Measurements from ENCODE around the gene LILRB5.
"Not testable (repeated sequence)": the region's sequence is repeated elsewhere in the genome, so short reads cannot be mapped to it uniquely, and the experiment has no call there.

LILRB5 gene

GRCh38 chr19:54257116-54257480 lies at the start of gene LILRB5:
Gene LILRB5 (minus strand): TSS chr19:54257273. CDS start chr19:54257193, 80 bp downstream.
- DNase-seq, result no peak

DNA sequence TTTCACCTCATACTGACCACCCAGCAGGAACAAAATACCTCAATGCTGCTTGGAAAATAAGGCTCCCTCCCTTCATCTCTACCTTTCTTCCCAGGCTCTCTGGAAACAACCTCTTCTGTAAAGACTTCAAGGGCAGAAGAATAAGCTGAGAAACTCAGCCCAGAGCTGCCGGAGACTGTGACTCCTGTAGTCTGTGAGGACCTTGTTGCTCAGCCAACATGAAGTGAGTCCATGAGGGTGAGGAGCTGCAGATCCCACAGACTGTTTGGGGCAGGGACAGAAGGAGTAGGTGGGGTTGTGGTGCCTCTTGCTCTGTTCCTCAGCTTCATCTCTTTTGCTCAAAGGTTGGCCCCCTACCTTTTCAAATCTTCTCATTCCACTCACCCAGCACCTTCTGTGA lies 48.1 kb upstream of the LILRB5 start:
- no peak for DNase-seq

GRCh38 chr19:54302257-54302656 lies 45.2 kb upstream of the LILRB5 start:
- DNase-seq, result no peak

GRCh38 chr19:54299515-54299914 lies 42.4 kb upstream of the LILRB5 start:
- no peak for DNase-seq

GRCh38 chr19:54299126-54299498 lies 42.0 kb upstream of the LILRB5 start:
- DNase-seq, result no peak

DNA sequence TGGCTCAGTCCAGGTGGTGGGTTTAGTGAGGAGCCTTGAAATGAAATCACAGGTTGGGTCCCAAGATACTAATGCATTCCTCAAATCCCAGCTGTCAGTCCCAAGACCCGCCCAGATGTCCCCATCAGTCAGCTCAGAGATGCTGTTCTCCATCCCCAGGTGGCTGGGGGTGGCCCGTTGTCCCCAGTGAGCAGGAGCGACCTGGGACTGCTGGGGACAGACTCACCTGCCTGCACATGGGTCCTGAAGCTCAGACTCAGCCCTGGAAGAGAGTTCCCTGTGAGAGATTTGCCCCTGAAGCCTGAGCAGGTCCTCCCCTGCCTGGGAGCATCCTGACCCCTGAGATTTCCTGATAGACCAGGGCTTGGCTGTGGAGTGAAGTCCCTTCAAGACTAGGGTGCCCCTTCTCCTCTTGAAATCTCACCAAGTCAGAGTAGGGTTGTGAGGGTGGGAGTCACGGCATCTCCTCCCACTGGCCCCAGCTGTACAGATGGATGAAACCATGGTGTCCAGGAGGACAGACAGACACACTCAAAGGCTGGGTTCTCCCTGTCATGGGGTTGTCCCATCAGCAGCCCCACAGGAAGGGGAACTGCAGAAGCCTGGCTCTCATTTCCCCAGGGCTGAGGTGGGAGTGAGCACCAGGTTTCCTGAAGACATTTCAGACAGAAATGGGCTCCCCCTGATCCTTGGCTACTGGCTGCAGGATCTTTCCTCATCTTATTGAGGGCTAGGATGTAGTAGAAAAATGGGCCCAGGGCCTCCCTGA lies 41.5 kb upstream of the LILRB5 start:
- DNase-seq, result no peak

DNA sequence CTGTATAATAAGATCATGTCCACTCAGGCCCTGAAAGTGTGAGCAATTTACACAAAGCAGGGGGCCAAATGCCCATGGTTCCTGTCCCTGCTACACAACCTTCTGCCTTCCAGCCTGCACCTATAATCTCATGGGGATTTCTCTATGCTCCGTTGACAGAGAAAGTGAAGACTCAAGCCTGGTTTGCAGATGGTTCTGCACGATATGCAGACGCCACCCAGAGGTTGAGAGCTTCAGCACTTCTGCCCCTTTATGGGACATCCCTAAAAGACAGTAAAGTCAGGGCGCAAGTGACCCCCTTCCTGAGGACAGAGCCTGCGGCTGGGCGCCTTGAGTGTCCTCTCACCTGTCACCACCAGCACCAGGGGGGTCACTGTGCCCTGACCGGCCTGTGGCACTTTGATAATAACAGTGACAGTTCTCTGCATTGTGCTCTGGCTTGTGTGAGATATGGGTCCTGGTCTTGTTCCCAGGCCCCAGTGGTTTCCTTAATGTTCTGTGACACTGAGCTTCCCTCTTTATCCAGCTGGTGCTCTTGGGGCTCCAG lies 40.8 kb upstream of the LILRB5 start:
- DNase-seq, result no peak

GRCh38 chr19:54294539-54294938 lies 37.5 kb upstream of the LILRB5 start:
- no peak for DNase-seq

DNA sequence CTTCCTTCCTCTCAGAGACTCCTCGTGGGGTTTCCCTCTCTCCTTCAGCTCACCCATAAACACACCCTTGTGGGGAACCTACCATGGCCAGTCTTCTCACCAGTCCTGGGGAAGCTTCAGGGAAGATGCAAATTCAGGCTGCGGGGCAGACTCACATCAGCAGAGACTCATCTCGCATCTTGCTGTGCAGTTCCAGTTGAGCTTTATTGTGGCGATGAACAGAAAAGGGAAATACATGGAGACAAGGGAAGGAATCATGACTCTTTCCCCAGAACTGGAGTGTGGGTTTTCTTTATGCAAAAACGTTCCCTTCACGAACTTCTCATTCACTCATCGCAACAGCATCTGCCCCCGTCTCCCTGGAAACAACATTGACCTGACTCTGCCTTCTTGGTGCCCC lies 32.1 kb upstream of the LILRB5 start:
- DNase-seq, result not testable (repeated sequence)

GRCh38 chr19:54287456-54287855 lies 30.4 kb upstream of the LILRB5 start:
- no peak for DNase-seq

- DNase-seq, result not testable (repeated sequence)
These were observed 29.2 kb upstream of the LILRB5 start for GRCh38 chr19:54286283-54286682.

DNA sequence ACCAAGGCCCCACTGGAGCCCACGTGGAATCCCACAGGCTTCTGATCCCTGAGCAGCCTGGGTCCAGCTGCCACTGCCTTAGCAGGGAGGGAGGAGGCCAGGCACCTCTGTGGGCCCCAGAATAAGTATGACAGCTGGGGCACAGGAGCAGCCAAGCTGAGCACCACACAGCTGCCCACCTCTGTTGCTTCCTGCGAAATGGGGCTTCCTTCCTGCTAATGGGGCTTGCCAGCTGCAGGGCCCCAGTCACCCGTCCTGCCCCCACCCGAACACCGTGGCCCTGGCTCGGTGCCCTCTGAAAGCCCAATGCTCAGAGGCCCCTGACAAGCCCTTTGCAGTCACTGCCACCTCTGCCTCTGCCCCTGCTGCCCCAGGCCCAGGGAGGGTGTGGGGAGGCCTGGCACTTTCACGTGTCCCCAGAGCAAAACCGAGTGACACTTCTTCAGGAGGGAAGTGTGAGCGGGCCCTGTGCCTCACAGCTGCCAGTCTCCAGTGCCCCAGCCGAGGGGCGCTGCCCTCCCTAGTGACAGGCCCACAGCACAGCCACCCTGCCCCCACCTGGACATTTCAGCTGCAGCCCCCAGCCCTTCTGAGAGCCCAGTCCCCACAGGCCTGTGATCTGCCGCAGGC lies 28.5 kb upstream of the LILRB5 start:
- DNase-seq, result not testable (repeated sequence)

- no peak for DNase-seq
These were observed 25.8 kb upstream of the LILRB5 start for GRCh38 chr19:54282686-54283470.

DNA sequence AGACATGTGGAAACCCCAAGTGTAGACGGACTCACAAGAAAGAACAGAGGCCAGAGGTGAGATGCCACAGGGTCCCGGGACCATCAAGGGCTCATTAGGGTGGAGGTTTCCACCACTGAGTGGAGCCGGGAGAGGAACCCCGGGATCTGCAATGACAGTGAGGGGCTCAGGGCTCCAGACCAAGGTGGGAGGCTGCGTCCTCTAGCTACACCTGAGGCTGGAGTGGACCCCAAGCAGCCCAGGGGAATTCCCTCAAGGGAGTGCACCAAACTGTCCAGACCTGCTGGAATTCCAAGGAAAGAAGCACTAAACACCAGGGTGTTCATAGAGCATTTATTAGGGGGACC lies 24.6 kb upstream of the LILRB5 start:
- DNase-seq, result not testable (repeated sequence)

GRCh38 chr19:54281007-54281728 lies 24.1 kb upstream of the LILRB5 start, which contains the start of gene LILRB2:
Gene LILRB2 (minus strand): TSS chr19:54281110. CDS start chr19:54280496, 614 bp downstream.
- DNase-seq, result no peak

GRCh38 chr19:54280441-54280840 lies 23.4 kb upstream of the LILRB5 start:
- DNase-seq, result not testable (repeated sequence)

DNA sequence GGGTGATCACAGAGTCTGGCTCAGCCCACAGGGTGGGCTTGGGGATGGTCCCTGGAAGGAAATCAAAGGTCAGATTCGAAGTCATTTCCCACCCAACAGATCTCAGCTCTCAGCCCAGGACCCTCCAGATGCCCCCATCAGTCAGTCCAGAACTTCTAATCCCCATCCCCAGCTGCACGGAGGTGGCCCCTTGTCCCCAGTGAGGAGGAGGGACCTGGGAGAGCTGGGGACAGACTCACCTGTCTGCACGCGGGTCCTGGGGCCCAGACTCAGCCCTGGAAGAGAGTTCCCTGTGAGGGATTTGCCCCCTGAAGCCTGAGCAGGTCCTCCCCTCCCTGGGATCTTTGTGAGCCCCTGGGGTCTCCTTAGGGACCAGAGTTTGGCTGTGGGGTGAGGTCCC lies 23.0 kb upstream of the LILRB5 start:
- DNase-seq, result not testable (repeated sequence)

GRCh38 chr19:54279406-54279962 lies 22.4 kb upstream of the LILRB5 start:
- DNase-seq, result no peak

GRCh38 chr19:54278571-54279195 lies 21.6 kb upstream of the LILRB5 start:
- not testable (repeated sequence) for DNase-seq

- not testable (repeated sequence) for DNase-seq
These were observed 21.0 kb upstream of the LILRB5 start for GRCh38 chr19:54278056-54278455.

DNA sequence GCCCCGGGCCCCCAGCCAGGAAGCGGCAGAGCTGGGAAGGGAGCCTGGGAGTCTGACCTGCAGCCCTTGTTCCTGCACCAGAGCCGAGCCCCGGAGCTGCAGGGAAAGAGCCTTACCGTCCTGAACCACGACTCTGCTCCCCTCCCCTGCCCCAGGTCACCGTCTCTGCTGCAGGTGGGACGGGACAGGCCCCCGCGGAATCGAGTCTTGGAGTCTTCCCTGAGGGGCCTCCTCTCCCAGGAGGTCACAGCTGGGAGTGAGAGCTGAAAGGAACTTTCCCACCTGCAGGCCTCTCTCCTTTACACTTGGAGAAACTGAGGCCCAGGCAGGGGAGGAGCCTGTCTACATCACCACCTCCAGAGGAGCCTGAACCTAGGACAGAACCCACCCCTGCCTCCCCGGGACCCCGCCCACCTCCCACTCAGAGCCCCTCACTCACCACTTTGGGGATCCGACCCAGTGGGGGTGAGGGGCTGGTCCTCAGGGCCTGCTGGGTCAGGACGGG lies 20.1 kb upstream of the LILRB5 start:
- not testable (repeated sequence) for DNase-seq

GRCh38 chr19:54275951-54276350 lies 18.9 kb upstream of the LILRB5 start:
- DNase-seq, result no peak

Data from NCI-H1417 treated with DMSO at 0.1 percent for 48 hours (cell line).